Urinary bladder (tissue), 4 donors: Measurements from ENCODE around the gene JUND. TPM values are rescaled to one million over a fixed set of nuclear protein-coding genes. Genes with fewer than 3 reads are reported as not detected.

ENCODE experiments used
- DNase-seq: peaks from one replicate; pipeline ENCODE4 v3.0.0-alpha.2; 2015; ENCODE audit errors: extremely low spot score
- H3K27ac ChIP-seq: one replicate; pipeline ENCODE4 v1.5.1; 2013; ENCODE audit warnings: low read depth, mild to moderate bottlenecking, moderate library complexity
- H3K36me3 ChIP-seq: one replicate; pipeline ENCODE4 v1.6.1; 2013; ENCODE audit warnings: mild to moderate bottlenecking, moderate library complexity; ENCODE audit not compliant: insufficient read depth
- H3K4me1 ChIP-seq: one replicate; pipeline ENCODE4 v1.6.1; 2013; ENCODE audit warnings: mild to moderate bottlenecking, moderate library complexity; ENCODE audit not compliant: insufficient read depth
- H3K4me3 ChIP-seq: one replicate; pipeline ENCODE4 v1.5.1; 2013; ENCODE audit warnings: low read depth, low read length
- WGBS: extraction: QIAGEN DNeasy Blood & Tissue Kit; methylation state at CpG from one replicate; pipeline ENCODE4 v1.1.7; 2013; 5-methylcytosine and 5-hydroxymethylcytosine counted together
- polyA plus RNA-seq: library from polyadenylated mRNA; stranded (reverse); fragments of 200-250 nt; gene quantifications from one replicate; pipeline ENCODE4 v1.2.3, GENCODE V29; 2013
- total RNA-seq: library from RNA; depleted of rRNA; stranded (reverse); fragments of >200 nt; gene quantifications from one replicate; pipeline ENCODE4 v1.2.3, GENCODE V29; 2014
- donor health status: healthy with polysubstance abuse.
- donor health status: healthy.

Gene JUND
- total and polyA plus RNA-seq, 2 donors: 59.5 to 473 TPM

GRCh38 chr19:18263324-18264136 lies 17.9 kb downstream of the JUND start:
- no peak for DNase-seq
- no peaks in the 10 kb centered on the region for H3K4me1 ChIP-seq
- H3K27ac ChIP-seq: no peak overlapping the region
- H3K4me3 ChIP-seq: no peak overlapping the region
- 83% methylated on average over 16 of the region's 16 CpGs for WGBS
- peaks cover 6% of the 10 kb centered on the region for H3K36me3 ChIP-seq

- H3K27ac ChIP-seq: no peak overlapping the region
- no peak overlapping the region for H3K4me3 ChIP-seq
- peaks cover 6% of the 10 kb centered on the region for H3K36me3 ChIP-seq
- no peaks in the 10 kb centered on the region for H3K4me1 ChIP-seq
- WGBS: 90% methylated on average over 10 of the region's 10 CpGs
- no peak for DNase-seq
Observed at GRCh38 chr19:18262917-18263316, 18.5 kb downstream of the JUND start.

- peaks cover 6% of the 10 kb centered on the region for H3K36me3 ChIP-seq
- DNase-seq: no peak
Observed at GRCh38 chr19:18262144-18262543, 19.3 kb downstream of the JUND start.

GRCh38 chr19:18261474-18261873 lies 19.9 kb downstream of the JUND start:
- WGBS: 89% methylated on average over 2 of the region's 2 CpGs
- Histone ChIP-seq H3K4me1 (no peaks in the 10 kb centered on the region), H3K27ac (no peak overlapping the region), H3K4me3 (no peak overlapping the region), H3K36me3 (peaks cover 4% of the 10 kb centered on the region)
- no peak for DNase-seq

More at GRCh38 chr19:18262144-18262543, 19.3 kb downstream of the JUND start:
- H3K4me3 ChIP-seq: no peak overlapping the region
- no peak overlapping the region for H3K27ac ChIP-seq
- H3K4me1 ChIP-seq: no peaks in the 10 kb centered on the region

- Histone ChIP-seq H3K36me3 (peaks cover 2% of the 10 kb centered on the region), H3K27ac (no peak overlapping the region), H3K4me1 (no peaks in the 10 kb centered on the region), H3K4me3 (no peak overlapping the region)
- DNase-seq: no peak
- 90% methylated on average over 4 of the region's 4 CpGs for WGBS
Observed at GRCh38 chr19:18259893-18260292, 21.5 kb downstream of the JUND start.

GRCh38 chr19:18257503-18258470 lies 23.6 kb downstream of the JUND start:
- Histone ChIP-seq H3K4me3 (no peak overlapping the region), H3K27ac (no peak overlapping the region), H3K36me3 (no peaks in the 10 kb centered on the region), H3K4me1 (no peaks in the 10 kb centered on the region)
- no peak for DNase-seq
- 93% methylated on average over 55 of the region's 55 CpGs for WGBS

GRCh38 chr19:18254546-18255503 lies 26.6 kb downstream of the JUND start:
- no peak for DNase-seq
- H3K4me1 ChIP-seq: no peaks in the 10 kb centered on the region
- 25% methylated on average over 24 of the region's 24 CpGs for WGBS
- no peak overlapping the region for H3K4me3 ChIP-seq
- H3K36me3 ChIP-seq: no peaks in the 10 kb centered on the region
- no peak overlapping the region for H3K27ac ChIP-seq

- H3K4me3 ChIP-seq: no peak overlapping the region
- no peaks in the 10 kb centered on the region for H3K36me3 ChIP-seq
- 47% methylated on average over 5 of the region's 5 CpGs for WGBS
- H3K4me1 ChIP-seq: no peaks in the 10 kb centered on the region
- H3K27ac ChIP-seq: no peak overlapping the region
- no peak for DNase-seq
Observed at GRCh38 chr19:18253716-18254115, 27.7 kb downstream of the JUND start.

- H3K4me1 ChIP-seq: no peaks in the 10 kb centered on the region
- no peak overlapping the region for H3K27ac ChIP-seq
- no peak for DNase-seq
- 89% methylated on average over 4 of the region's 4 CpGs for WGBS
- H3K36me3 ChIP-seq: no peaks in the 10 kb centered on the region
- H3K4me3 ChIP-seq: no peak overlapping the region
Observed at GRCh38 chr19:18253130-18253529, 28.3 kb downstream of the JUND start.

- 83% methylated on average over 7 of the region's 7 CpGs for WGBS
Observed at GRCh38 chr19:18252370-18252717, 29.1 kb downstream of the JUND start.

GRCh38 chr19:18251587-18252369 lies 29.6 kb downstream of the JUND start:
- Histone ChIP-seq H3K4me3 (no peak overlapping the region), H3K36me3 (no peaks in the 10 kb centered on the region), H3K27ac (no peak overlapping the region), H3K4me1 (no peaks in the 10 kb centered on the region)
- 22% methylated on average over 23 of the region's 23 CpGs for WGBS
- DNase-seq: no peak

More at GRCh38 chr19:18252370-18252717, 29.1 kb downstream of the JUND start:
- H3K36me3 ChIP-seq: no peaks in the 10 kb centered on the region
- DNase-seq: no peak
- H3K4me1 ChIP-seq: no peaks in the 10 kb centered on the region
- no peak overlapping the region for H3K4me3 ChIP-seq
- no peak overlapping the region for H3K27ac ChIP-seq

- 84% methylated on average over 5 of the region's 5 CpGs for WGBS
Observed at GRCh38 chr19:18249834-18250233, 31.6 kb downstream of the JUND start.

More at GRCh38 chr19:18249834-18250233, 31.6 kb downstream of the JUND start:
- DNase-seq: no peak
- no peaks in the 10 kb centered on the region for H3K36me3 ChIP-seq
- no peak overlapping the region for H3K4me3 ChIP-seq
- H3K27ac ChIP-seq: no peak overlapping the region
- H3K4me1 ChIP-seq: no peaks in the 10 kb centered on the region
